H1 (cell line): Measurements from ENCODE around the gene OR2F2. TPM values are rescaled to one million over a fixed set of nuclear protein-coding genes. Genes with fewer than 3 reads are reported as not detected.

Experiments
- CTCF ChIA-PET: fragments of 300-600 bp; sonication (Branson Sonifier 250); formaldehyde crosslinking; loops from one replicate; lab custom pipeline; 2021; ENCODE audit not compliant: partially characterized antibody; lab: Charles Lee
- POLR2A ChIA-PET: fragments of 300-600 bp; sonication (Branson Sonifier 250); formaldehyde crosslinking; loops from one replicate; lab custom pipeline; 2021; ENCODE audit warnings: inconsistent platforms; ENCODE audit not compliant: partially characterized antibody; lab: Charles Lee
- DNase-seq, 2 experiments: peaks; one replicate each; pipeline versions ENCODE4 v3.0.0 to v3.0.0-alpha.2; 2010 to 2022; ENCODE audit warnings: low spot score in 2 of 2, low read depth in 1 of 2, mixed read lengths in 1 of 2
- FAIRE-seq: peaks from 2 replicates; lab custom pipeline; 2011; peaks lifted over from hg19 to GRCh38; lab: Jason Lieb, UNC
- H2AFZ ChIP-seq: 2 replicates; pipeline ENCODE4 v1.8.1; 2012; ENCODE audit warnings: low read length, inconsistent platforms
- H2AK5ac ChIP-seq: 2 replicates; pipeline ENCODE4 v1.6.1; 2013; ENCODE audit warnings: low read depth, low read length
- H2BK120ac ChIP-seq: replicated peaks from 2 replicates; pipeline ENCODE3; 2013; ENCODE audit warnings: low read depth, low read length, inconsistent platforms
- H2BK12ac ChIP-seq: 2 replicates; pipeline ENCODE4 v1.6.1; 2013; ENCODE audit warnings: low read depth, low read length
- H2BK15ac ChIP-seq: 2 replicates; pipeline ENCODE4 v1.6.1; 2013; ENCODE audit warnings: low read length
- H2BK20ac ChIP-seq: 2 replicates; pipeline ENCODE4 v1.6.1; 2013; ENCODE audit warnings: low read length
- H2BK5ac ChIP-seq: 2 replicates; pipeline ENCODE4 v1.6.1; 2013; ENCODE audit warnings: low read depth, low read length
- H3K14ac ChIP-seq: 2 replicates; pipeline ENCODE4 v1.6.1; 2013; ENCODE audit warnings: inconsistent platforms; ENCODE audit not compliant: insufficient read length
- H3K18ac ChIP-seq: 2 replicates; pipeline ENCODE4 v1.6.1; 2013; ENCODE audit warnings: low read length; ENCODE audit errors: extremely low read depth
- H3K23ac ChIP-seq: 2 replicates; pipeline ENCODE4 v1.6.1; 2013; ENCODE audit warnings: inconsistent platforms; ENCODE audit not compliant: insufficient read length
- H3K23me2 ChIP-seq: 2 replicates; pipeline ENCODE4 v1.6.1; 2013; ENCODE audit warnings: low read depth, low read length
- H3K27ac ChIP-seq: 2 replicates; pipeline ENCODE4 v1.6.1; 2011; ENCODE audit warnings: low read depth, low read length, inconsistent platforms
- H3K27me3 ChIP-seq, 4 experiments: replicated peaks in 1 of 4; 1 replicate in 1 of 4; 2 replicates in 3 of 4; pipeline versions ENCODE4 v1.6.1 to v1.8.1; 2011 to 2013; ENCODE audit warnings: low read length in 3 of 4, mild to moderate bottlenecking in 3 of 4, inconsistent platforms in 2 of 4, mixed read lengths in 2 of 4, moderate library complexity in 1 of 4; ENCODE audit not compliant: control insufficient read depth in 3 of 4, insufficient read depth in 3 of 4; ENCODE audit errors: extremely low read depth in 1 of 4
- H3K36me3 ChIP-seq, 4 experiments: 2 replicates each; pipeline versions ENCODE4 v1.6.1 to v1.8.1; 2011 to 2013; ENCODE audit warnings: mild to moderate bottlenecking in 4 of 4, low read length in 3 of 4, moderate library complexity in 2 of 4, control low read depth in 1 of 4, inconsistent platforms in 1 of 4; ENCODE audit not compliant: insufficient read depth in 4 of 4, control insufficient read depth in 2 of 4
- H3K4ac ChIP-seq: replicated peaks from 2 replicates; pipeline ENCODE3; 2013; ENCODE audit warnings: low read length, low read depth, mixed read lengths, inconsistent platforms; ENCODE audit not compliant: insufficient read length
- H3K4me1 ChIP-seq, 4 experiments: replicated peaks in 1 of 4; 1 replicate in 1 of 4; 2 replicates in 3 of 4; pipeline versions ENCODE4 v1.6.1 to v1.8.1; 2011 to 2013; ENCODE audit warnings: low read length in 3 of 4, inconsistent platforms in 2 of 4, mixed read lengths in 1 of 4; ENCODE audit not compliant: insufficient read depth in 4 of 4, control insufficient read depth in 3 of 4
- H3K4me2 ChIP-seq, 2 experiments: 2 replicates each; pipeline versions ENCODE4 v1.6.1 to v1.8.1; 2011 to 2013; ENCODE audit warnings: low read depth in 2 of 2, low read length in 2 of 2, control low read depth in 1 of 2, inconsistent platforms in 1 of 2, mild to moderate bottlenecking in 1 of 2; ENCODE audit not compliant: insufficient read depth in 1 of 2
- H3K4me3 ChIP-seq, 4 experiments: fragments of 200-600, 300-600 bp in 1 of 4; sonication (generic), shearing (Covaris generic), sonication (Bioruptor Twin) in 1 of 4; 2 replicates each; pipeline versions ENCODE4 v1.5.1 to v1.8.1; 2011 to 2016; ENCODE audit warnings: low read length in 4 of 4, low read depth in 3 of 4, control low read depth in 2 of 4, inconsistent platforms in 2 of 4, mild to moderate bottlenecking in 2 of 4, mixed read lengths in 1 of 4, moderate library complexity in 1 of 4; ENCODE audit not compliant: insufficient read depth in 2 of 4; ENCODE audit errors: extremely low read depth in 1 of 4
- H3K56ac ChIP-seq: replicated peaks from 2 replicates; pipeline ENCODE3; 2013; ENCODE audit warnings: low read depth, mild to moderate bottlenecking, mixed read lengths, low read length, inconsistent platforms; ENCODE audit not compliant: insufficient read length
- H3K79me1 ChIP-seq: 2 replicates; pipeline ENCODE4 v1.6.1; 2013; ENCODE audit warnings: low read depth, low read length, control low read depth
- H3K79me2 ChIP-seq, 2 experiments: 2 replicates each; pipeline versions ENCODE4 v1.6.1 to v1.8.1; 2012 to 2013; ENCODE audit warnings: low read length in 2 of 2, mild to moderate bottlenecking in 2 of 2, inconsistent platforms in 1 of 2; ENCODE audit not compliant: insufficient read depth in 2 of 2, control insufficient read depth in 1 of 2
- H3K9ac ChIP-seq, 4 experiments: replicated peaks in 1 of 4; 1 replicate in 1 of 4; 2 replicates in 3 of 4; pipeline versions ENCODE4 v1.6.1 to v1.8.1; 2011 to 2013; ENCODE audit warnings: low read depth in 3 of 4, low read length in 3 of 4, control low read depth in 2 of 4, mild to moderate bottlenecking in 2 of 4, moderate library complexity in 2 of 4, inconsistent platforms in 1 of 4; ENCODE audit errors: extremely low read depth in 1 of 4
- H3K9me3 ChIP-seq, 2 experiments: 2 replicates each; pipeline versions ENCODE4 v1.6.1 to v1.8.1; 2012 to 2013; ENCODE audit warnings: mild to moderate bottlenecking in 2 of 2, moderate library complexity in 2 of 2, control low read depth in 1 of 2, inconsistent platforms in 1 of 2, low read depth in 1 of 2, low read length in 1 of 2, mixed read lengths in 1 of 2; ENCODE audit not compliant: insufficient read depth in 2 of 2
- H4K20me1 ChIP-seq, 2 experiments: replicated peaks in 1 of 2; 2 replicates each; pipeline versions ENCODE3 to v1.8.1; 2011 to 2013; ENCODE audit warnings: inconsistent platforms in 2 of 2, low read length in 2 of 2, mild to moderate bottlenecking in 1 of 2; ENCODE audit not compliant: insufficient read depth in 2 of 2, control insufficient read depth in 1 of 2
- H4K5ac ChIP-seq: 2 replicates; pipeline ENCODE4 v1.6.1; 2013; ENCODE audit warnings: low read length, low read depth, mixed read lengths, inconsistent platforms; ENCODE audit not compliant: insufficient read length
- H4K8ac ChIP-seq: 2 replicates; pipeline ENCODE4 v1.8.0; 2013; ENCODE audit warnings: mild to moderate bottlenecking, moderate library complexity, low read length, inconsistent platforms; ENCODE audit not compliant: insufficient read depth; ENCODE audit errors: extremely low read depth
- H4K91ac ChIP-seq: replicated peaks from 2 replicates; pipeline ENCODE3; 2013; ENCODE audit warnings: low read length, mixed read lengths, inconsistent platforms; ENCODE audit not compliant: insufficient read length
- ATF2 ChIP-seq: IDR thresholded peaks from 2 replicates; pipeline ENCODE4 v1.6.1; 2012; ENCODE audit warnings: low read length, inconsistent platforms
- CTCF ChIP-seq, 3 experiments: IDR thresholded peaks; 1 replicate in 2 of 3; 2 replicates in 1 of 3; pipeline versions ENCODE4 v1.5.1 to v1.6.1; 2011; ENCODE audit warnings: low read length in 3 of 3, mild to moderate bottlenecking in 3 of 3, inconsistent platforms in 2 of 3, low read depth in 1 of 3, moderate library complexity in 1 of 3; ENCODE audit not compliant: insufficient read depth in 1 of 3; ENCODE audit errors: control extremely low read depth in 1 of 3
- GTF2F1 ChIP-seq: IDR thresholded peaks from 2 replicates; pipeline ENCODE4 v1.6.1; 2012; ENCODE audit warnings: low read depth, low read length, improper control_type of control experiment, borderline replicate concordance
- RAD21 ChIP-seq, 2 experiments: IDR thresholded peaks in 1 of 2; conservative IDR thresholded peaks in 1 of 2; 2 replicates each; pipeline ENCODE4 v1.6.1; 2011; ENCODE audit warnings: low read depth in 2 of 2, low read length in 2 of 2, improper control_type of control experiment in 1 of 2, inconsistent platforms in 1 of 2, mild to moderate bottlenecking in 1 of 2, moderate library complexity in 1 of 2
- USF2 ChIP-seq: IDR thresholded peaks from 2 replicates; pipeline ENCODE4 v1.6.1; 2011; ENCODE audit warnings: low read length, improper control_type of control experiment
- WGBS, 2 experiments: shearing (Covaris generic) in 1 of 2; methylation state at CpG; one replicate each; pipeline versions ENCODE4 v1.1.6 to v1.1.7; 2013 to 2015; ENCODE audit warnings: low lambda C conversion rate in 2 of 2, mixed read lengths in 2 of 2, inconsistent platforms in 1 of 2, low coverage in 1 of 2, missing lambda C conversion rate in 1 of 2; ENCODE audit not compliant: insufficient replicate concordance in 2 of 2, insufficient coverage in 1 of 2, insufficient read length in 1 of 2; ENCODE audit errors: extremely low coverage in 1 of 2, missing lambda C conversion rate in 1 of 2; 5-methylcytosine and 5-hydroxymethylcytosine counted together
- polyA plus RNA-seq, 7 experiments: library from polyadenylated mRNA; depleted of rRNA in 3 of 7; stranded (reverse) in 5 of 7; unstranded in 2 of 7; fragments of >200 nt in 5 of 7; fragments of 200-250 nt in 2 of 7; gene quantifications; 1 replicate in 5 of 7; 2 replicates in 1 of 7; 4 replicates in 1 of 7; pipeline versions ENCODE4 v1.2.1 to v1.2.3, GENCODE V29; 2011 to 2013; ENCODE audit warnings: missing spikeins in 2 of 7, mixed read lengths in 2 of 7
- total RNA-seq: library from RNA; stranded (reverse); fragmentation: NEBNext Ultra II Directional; extraction: Animal tissue kit (Norgen Biotek cat#: 25700); gene quantifications from 2 replicates; pipeline ENCODE4 v1.2.1, GENCODE V29; 2021

Gene OR2F2
- total and polyA plus RNA-seq, 2 of the 8 experiments (the other 6 are each of a cell fraction or from before 2014, with no cell fraction given), result not detected

GRCh38 chr7:143892527-143893300 lies 42.3 kb upstream of the OR2F2 start:
- 64% methylated on average over 5 of the region's 5 CpGs; no CpG with 5 or more reads in 1 of the 2 experiments for WGBS, 2 experiments
- TF ChIP-seq USF2 (no peak), ATF2 (0 out of 2 replicates have a peak, but pooled peaks have one; percentile 55), RAD21 (IDR thresholded peaks at IDR 0.05 in 1 of 2, conservative IDR thresholded peaks at IDR 0.05 in 1 of 2; ENCODE audit: low read depth in 2 of 2, low read length in 2 of 2) (peak; percentile 58 to 63), GTF2F1 (no peak), CTCF (IDR thresholded peaks at IDR 0.05; ENCODE audit: control extremely low read depth in 1 of 3, insufficient read depth in 1 of 3, low read depth in 1 of 3, low read length in 3 of 3) (peak in 2 of 3 experiments; percentile 40 to 69; a peak in 2 of 4 replicates)

More at GRCh38 chr7:143892527-143893300, 42.3 kb upstream of the OR2F2 start:
- Histone ChIP-seq H3K27ac (no peak overlapping the region), H3K4me3 (no peak overlapping the region), H3K27me3 (no peaks in the 10 kb centered on the region), H3K4me2 (no peak overlapping the region), H3K4ac (no peak overlapping the region), H2BK120ac (no peak overlapping the region), H2BK20ac (no peak overlapping the region), H3K18ac (no peak overlapping the region), H2AFZ (no peak overlapping the region), H3K79me1 (no peaks in the 10 kb centered on the region), H3K79me2 (peaks cover 0 to 92% of the 10 kb centered on the region in 2 experiments; a peak in 2 of 4 replicates), H2AK5ac (no peak overlapping the region), H3K9me3 (peaks cover 6% of the 10 kb centered on the region in 2 experiments; a peak in 2 of 4 replicates), H3K4me1 (no peaks in the 10 kb centered on the region), H4K8ac (no peak overlapping the region), H2BK12ac (no peak overlapping the region), H3K23me2 (no peaks in the 10 kb centered on the region), H2BK15ac (no peak overlapping the region), H3K56ac (no peak overlapping the region), H4K91ac (no peak overlapping the region), H2BK5ac (no peak overlapping the region), H3K36me3 (peaks cover 0 to 10% (median 3%) of the 10 kb centered on the region in 4 experiments; a peak in 3 of 8 replicates), H3K9ac (no peak overlapping the region), H4K5ac (no peak overlapping the region), H4K20me1 (peaks cover 0 to 8% of the 10 kb centered on the region in 2 experiments), H3K23ac (no peak overlapping the region), H3K14ac (no peak overlapping the region)
- FAIRE-seq (no peak), DNase-seq (no peak)
- ChIA-PET CTCF (interaction anchor here (0.5 to 2.7 kb wide), 16 partner anchors 9 to 165 kb away, joined by 3 to 28 read pairs (median 3); partner anchors contain the start of gene TCAF1), POLR2A (interaction anchor here (0.8 to 1.0 kb wide), 2 partner anchors 9 to 22 kb away, joined by 3 to 4 read pairs; partner anchors contain the start of gene TCAF1)
